ENCODE results near the gene CPLANE2. TPM values are rescaled to one million over a fixed set of nuclear protein-coding genes. Genes with fewer than 3 reads are reported as not detected.
"Not testable (repeated sequence)": the region's sequence is repeated elsewhere in the genome, so short reads cannot be mapped to it uniquely, and the experiment has no call there.

The CPLANE2 gene
- total RNA-seq, 4 donors from 2014 or later = 5.2 to 20.4 (median 12.7) TPM

GRCh38 chr1:16257968-16258367, 21.0 kb upstream of the CPLANE2 start:
- 91% methylated on average over 3 of the region's 3 CpGs for WGBS
- no peaks in the 10 kb centered on the region for H3K9me3 ChIP-seq
- H3K4me3 ChIP-seq = no peak overlapping the region
- no peak overlapping the region for H3K27ac ChIP-seq
- no peak for DNase-seq (ENCODE audit: low spot score in 2 of 2)
- peaks cover 28% of the 10 kb centered on the region for H3K36me3 ChIP-seq
- peaks cover 7% of the 10 kb centered on the region for H3K4me1 ChIP-seq
- no peak for TF ChIP-seq CTCF (IDR thresholded peaks at IDR 0.05)
- TF ChIP-seq EP300 (IDR thresholded peaks at IDR 0.05) = no peak
- TF ChIP-seq POLR2AphosphoS5 (IDR thresholded peaks at IDR 0.05) = no peak
- H3K27me3 ChIP-seq = no peaks in the 10 kb centered on the region

GRCh38 chr1:16257556-16257955, 20.6 kb upstream of the CPLANE2 start:
- 99% methylated on average over 3 of the region's 3 CpGs for WGBS
- H3K27ac ChIP-seq = not testable (repeated sequence)

GRCh38 chr1:16256478-16256877, 19.5 kb upstream of the CPLANE2 start:
- WGBS = 87% methylated on average over 4 of the region's 4 CpGs
- Histone ChIP-seq H3K4me1 (peaks cover 11% of the 10 kb centered on the region), H3K9me3 (no peaks in the 10 kb centered on the region), H3K27ac (no peak overlapping the region), H3K4me3 (no peak overlapping the region), H3K27me3 (no peaks in the 10 kb centered on the region), H3K36me3 (peaks cover 36% of the 10 kb centered on the region)
- DNase-seq (ENCODE audit: low spot score in 2 of 2) = no peak
- TF ChIP-seq POLR2AphosphoS5 (IDR thresholded peaks at IDR 0.05) = no peak
- TF ChIP-seq EP300 (IDR thresholded peaks at IDR 0.05) = no peak
- no peak for TF ChIP-seq POLR2A (IDR thresholded peaks at IDR 0.05)
- no peak for TF ChIP-seq CTCF (IDR thresholded peaks at IDR 0.05)

More at GRCh38 chr1:16257556-16257955, 20.6 kb upstream of the CPLANE2 start:
- H3K36me3 ChIP-seq = peaks cover 28% of the 10 kb centered on the region
- H3K27me3 ChIP-seq; DNase-seq (ENCODE audit: low spot score in 2 of 2); H3K9me3 ChIP-seq; H3K4me1 ChIP-seq; H3K4me3 ChIP-seq: not testable (repeated sequence)

- Histone ChIP-seq H3K4me1 (peaks cover 27% of the 10 kb centered on the region), H3K36me3 (peaks cover 44% of the 10 kb centered on the region), H3K27ac (no peak overlapping the region), H3K27me3 (no peaks in the 10 kb centered on the region), H3K4me3 (no peak overlapping the region), H3K9me3 (no peaks in the 10 kb centered on the region)
- no peak for TF ChIP-seq POLR2A (IDR thresholded peaks at IDR 0.05)
- TF ChIP-seq POLR2AphosphoS5 (IDR thresholded peaks at IDR 0.05) = no peak
- TF ChIP-seq EP300 (IDR thresholded peaks at IDR 0.05) = no peak
- no peak for TF ChIP-seq CTCF (IDR thresholded peaks at IDR 0.05)
- no peak for DNase-seq (ENCODE audit: low spot score in 2 of 2)
- 79% methylated on average over 4 of the region's 4 CpGs for WGBS
Measured at GRCh38 chr1:16254263-16254928, 17.4 kb upstream of the CPLANE2 start.

- no peak for DNase-seq (ENCODE audit: low spot score in 2 of 2)
- no peak for TF ChIP-seq POLR2A (IDR thresholded peaks at IDR 0.05)
- no peak for TF ChIP-seq EP300 (IDR thresholded peaks at IDR 0.05)
- TF ChIP-seq CTCF (IDR thresholded peaks at IDR 0.05) = no peak
- no peak for TF ChIP-seq POLR2AphosphoS5 (IDR thresholded peaks at IDR 0.05)
- 65% methylated on average over 5 of the region's 5 CpGs for WGBS
- peaks cover 44% of the 10 kb centered on the region for H3K36me3 ChIP-seq
- H3K4me3 ChIP-seq = no peak overlapping the region
- H3K9me3 ChIP-seq = no peaks in the 10 kb centered on the region
- H3K4me1 ChIP-seq = peaks cover 37% of the 10 kb centered on the region
- H3K27ac ChIP-seq = no peak overlapping the region
- no peaks in the 10 kb centered on the region for H3K27me3 ChIP-seq
Measured at GRCh38 chr1:16253332-16253922, 16.4 kb upstream of the CPLANE2 start.

All from suprapubic skin (tissue), 4 donors.